T-cell (primary cell): Measurements from ENCODE around the gene PARP8. TPM values are rescaled to one million over a fixed set of nuclear protein-coding genes. Genes with fewer than 3 reads are reported as not detected.
A peak's percentile ranks its signal among the peaks of the same experiment; 100 is the strongest.

Experiments used
- ATAC-seq, 4 experiments: fragments of 200-7000 bp in 3 of 4; fragments of 150-1000 bp in 1 of 4; cut with Tn5 transposase; replicated peaks in 1 of 4; 1 replicate in 3 of 4; 2 replicates in 1 of 4; pipeline ENCODE4 v1.10.0; 2021; ENCODE audit warnings: moderate library complexity in 3 of 4, mild to moderate bottlenecking in 2 of 4, moderate number of reproducible peaks in 1 of 4
- CTCF ChIA-PET, 2 donors: fragments of 300-600 bp; sonication (Branson Sonifier 250); formaldehyde crosslinking; loops; one replicate each; lab custom pipeline; 2022; ENCODE audit warnings: antibody characterized with exemption in 2 of 2; lab: Charles Lee
- POLR2A ChIA-PET, 2 donors: fragments of 300-600 bp; sonication (Branson Sonifier 250); formaldehyde crosslinking; loops; one replicate each; lab custom pipeline; 2022; ENCODE audit warnings: antibody characterized with exemption in 2 of 2; lab: Charles Lee
- DNase-seq, 35 experiments: peaks; one replicate each; pipeline versions ENCODE4 v3.0.0 to v3.0.0-alpha.2; 2013 to 2023
- H3K27ac ChIP-seq: one replicate; pipeline ENCODE4 v1.5.1; 2013; ENCODE audit warnings: low read length
- H3K27me3 ChIP-seq, 2 experiments: replicated peaks in 1 of 2; 1 replicate in 1 of 2; 2 replicates in 1 of 2; pipeline versions ENCODE4 v1.6.1 to v1.7.0; 2013; ENCODE audit warnings: low read length in 1 of 2, mixed read lengths in 1 of 2; ENCODE audit not compliant: control insufficient read depth in 2 of 2, insufficient read depth in 2 of 2; ENCODE audit errors: extremely low read depth in 1 of 2
- H3K36me3 ChIP-seq, 2 donors: 1 replicate in 1 of 2; 2 replicates in 1 of 2; pipeline versions ENCODE4 v1.6.1 to v1.7.0; 2013; ENCODE audit warnings: low read length in 1 of 2; ENCODE audit not compliant: control insufficient read depth in 2 of 2, insufficient read depth in 1 of 2; ENCODE audit errors: extremely low read depth in 1 of 2
- H3K4me1 ChIP-seq, 2 experiments: 1 replicate in 1 of 2; 2 replicates in 1 of 2; pipeline versions ENCODE4 v1.6.1 to v1.7.0; 2013; ENCODE audit warnings: low read length in 2 of 2, mixed read lengths in 1 of 2; ENCODE audit not compliant: insufficient read depth in 2 of 2, control insufficient read depth in 1 of 2; ENCODE audit errors: extremely low read depth in 1 of 2
- H3K4me3 ChIP-seq, 2 donors: 1 replicate in 1 of 2; 2 replicates in 1 of 2; pipeline versions ENCODE4 v1.5.1 to v1.7.0; 2013; ENCODE audit warnings: mild to moderate bottlenecking in 2 of 2, low read length in 1 of 2, moderate library complexity in 1 of 2; ENCODE audit not compliant: control insufficient read depth in 1 of 2; ENCODE audit errors: extremely low read depth in 1 of 2
- H3K9me3 ChIP-seq: 2 replicates; pipeline ENCODE4 v1.7.0; 2013
- H3K27ac Mint-ChIP-seq, 2 donors: one replicate each; pipeline ENCODE4 v1.8.0; 2020 to 2021; ENCODE audit warnings: mild to moderate bottlenecking in 2 of 2, mixed read lengths in 2 of 2
- H3K27me3 Mint-ChIP-seq, 2 donors: one replicate each; pipeline ENCODE4 v1.8.0; 2021 to 2022; ENCODE audit warnings: mixed read lengths in 2 of 2
- H3K36me3 Mint-ChIP-seq: one replicate; pipeline ENCODE4 v1.8.0; 2021; ENCODE audit warnings: mixed read lengths
- H3K4me1 Mint-ChIP-seq, 3 donors: one replicate each; pipeline ENCODE4 v1.8.0; 2020 to 2022; ENCODE audit warnings: mixed read lengths in 3 of 3, mild to moderate bottlenecking in 1 of 3
- H3K4me3 Mint-ChIP-seq, 3 donors: one replicate each; pipeline ENCODE4 v1.8.0; 2020 to 2022; ENCODE audit warnings: mild to moderate bottlenecking in 3 of 3, mixed read lengths in 3 of 3, moderate library complexity in 3 of 3
- H3K9me3 Mint-ChIP-seq, 3 donors: one replicate each; pipeline ENCODE4 v1.8.0; 2020 to 2022; ENCODE audit warnings: mixed read lengths in 3 of 3
- WGBS: methylation state at CpG from one replicate; pipeline ENCODE4 v1.1.5; 2013; ENCODE audit warnings: missing lambda C conversion rate; ENCODE audit not compliant: insufficient coverage; 5-methylcytosine and 5-hydroxymethylcytosine counted together
- total RNA-seq, 35 experiments: library from RNA in 6 of 35; stranded (reverse) in 6 of 35; fragments of 120-200 nt in 1 of 35; gene quantifications; one replicate each; pipeline versions ENCODE4 v1.2.1 to v1.2.4 and lab custom pipeline; 2013 to 2026

Gene PARP8
- total RNA-seq, 5 donors from 2014 or later (not counting 1 experiment from before 2014, with no cell fraction given) = 92.8 to 252 (median 136) TPM

- H3K27ac Mint-ChIP-seq = peak overlapping the region in 1 of 2 donors; percentile 36
- POLR2A ChIA-PET = interaction anchor here (0.6 to 0.7 kb wide), 2 partner anchors 12 to 14 kb away, joined by 3 to 5 read pairs; no protein-coding TSS in a partner anchor
- no peak for DNase-seq
Observed at GRCh38 chr5:50730336-50730735, 63.9 kb downstream of the PARP8 start.

GRCh38 chr5:50730841-50731240 lies 64.4 kb downstream of the PARP8 start:
- 97% methylated on average over 3 of the region's 4 CpGs for WGBS
- Histone ChIP-seq H3K9me3 (no peaks in the 10 kb centered on the region), H3K27me3 (no peaks in the 10 kb centered on the region), H3K36me3 (peaks cover 0 to 4% of the 10 kb centered on the region in 2 donors), H3K4me3 (no peak overlapping the region), H3K27ac (no peak overlapping the region), H3K4me1 (peaks cover 2 to 7% of the 10 kb centered on the region in 2 experiments)
- Mint-ChIP-seq H3K4me3 (no peak overlapping the region), H3K36me3 (peaks cover 14% of the 10 kb centered on the region), H3K9me3 (no peaks in the 10 kb centered on the region), H3K27me3 (no peaks in the 10 kb centered on the region), H3K27ac (no peak overlapping the region), H3K4me1 (peaks cover 63 to 78% (median 76%) of the 10 kb centered on the region in 3 donors)
- ChIA-PET CTCF (interaction anchor here in 1 of 2 donors (1.5 kb wide), 1 partner anchor 12 kb away, joined by 4 read pairs; no protein-coding TSS in a partner anchor), POLR2A (interaction anchor here in 1 of 2 donors (0.6 kb wide), 1 partner anchor 14 kb away, joined by 5 read pairs; no protein-coding TSS in a partner anchor)
- no peak for ATAC-seq
- DNase-seq = no peak

More at GRCh38 chr5:50730336-50730735, 63.9 kb downstream of the PARP8 start:
- WGBS = no CpG with 5 or more reads among the region's 5 CpGs
- ATAC-seq = no peak
- Mint-ChIP-seq H3K9me3 (no peaks in the 10 kb centered on the region), H3K36me3 (peaks cover 11% of the 10 kb centered on the region), H3K4me3 (no peak overlapping the region), H3K27me3 (no peaks in the 10 kb centered on the region), H3K4me1 (peaks cover 63 to 78% (median 76%) of the 10 kb centered on the region in 3 donors)
- no peaks in the 10 kb centered on the region for H3K27me3 ChIP-seq
- CTCF ChIA-PET = interaction anchor here (1.2 to 1.5 kb wide), 2 partner anchors 11 to 12 kb away, joined by 4 to 5 read pairs; no protein-coding TSS in a partner anchor
- H3K27ac ChIP-seq = no peak overlapping the region
- no peaks in the 10 kb centered on the region for H3K9me3 ChIP-seq
- peaks cover 5 to 7% of the 10 kb centered on the region in 2 experiments for H3K4me1 ChIP-seq
- H3K36me3 ChIP-seq = peaks cover 0 to 4% of the 10 kb centered on the region in 2 donors
- H3K4me3 ChIP-seq = no peak overlapping the region

- Histone ChIP-seq H3K27me3 (no peaks in the 10 kb centered on the region), H3K27ac (no peak overlapping the region), H3K36me3 (peaks cover 0 to 4% of the 10 kb centered on the region in 2 donors), H3K4me1 (peaks cover 0 to 3% of the 10 kb centered on the region in 2 experiments), H3K9me3 (no peaks in the 10 kb centered on the region), H3K4me3 (no peak overlapping the region)
- CTCF ChIA-PET = interaction anchor here in 1 of 2 donors (1.0 kb wide), 1 partner anchor 27 kb away, joined by 4 read pairs; no protein-coding TSS in a partner anchor
- no peaks in the 10 kb centered on the region for H3K27me3 Mint-ChIP-seq
- no peaks in the 10 kb centered on the region for H3K9me3 Mint-ChIP-seq
- H3K4me3 Mint-ChIP-seq = no peak overlapping the region
- DNase-seq (no peak), ATAC-seq (no peak)
- peak overlapping the region in 1 of 2 donors; percentile 36 for H3K27ac Mint-ChIP-seq
- WGBS = no CpG with 5 or more reads among the region's 3 CpGs
- H3K36me3 Mint-ChIP-seq = peaks cover 14% of the 10 kb centered on the region
- peaks cover 55 to 71% (median 69%) of the 10 kb centered on the region in 3 donors for H3K4me1 Mint-ChIP-seq
- POLR2A ChIA-PET = no interaction called here
Observed at GRCh38 chr5:50733741-50734140, 67.3 kb downstream of the PARP8 start.

DNA sequence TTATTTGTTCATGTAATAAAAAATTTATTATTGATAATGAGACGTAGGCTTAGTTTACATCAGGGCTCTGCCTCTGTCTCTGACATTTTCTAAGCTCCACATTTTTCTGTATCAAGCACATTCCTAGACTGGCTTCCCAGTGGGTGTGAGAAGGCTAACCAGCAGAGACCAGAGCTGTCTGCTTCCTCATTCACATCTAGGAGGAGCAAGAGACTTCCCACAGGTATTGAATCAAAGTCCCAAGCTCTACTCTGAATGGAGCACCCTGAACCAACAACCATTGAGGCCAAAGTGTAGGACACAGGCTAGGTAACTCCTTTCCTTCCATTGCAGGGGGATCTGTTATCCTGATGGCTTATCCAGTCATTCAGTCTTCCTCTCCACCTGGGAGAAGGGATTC lies 72.4 kb downstream of the PARP8 start:
- peak overlapping the region; percentile 54 to 85 for H3K27ac Mint-ChIP-seq
- H3K9me3 Mint-ChIP-seq = peaks cover 0 to 4% (median 3%) of the 10 kb centered on the region in 3 donors

GRCh38 chr5:50740832-50741231 lies 74.4 kb downstream of the PARP8 start:
- DNase-seq = no peak
- Histone ChIP-seq H3K4me3 (no peak overlapping the region), H3K4me1 (peaks cover 21 to 30% of the 10 kb centered on the region in 2 experiments), H3K27me3 (no peaks in the 10 kb centered on the region), H3K36me3 (peaks cover 0 to 3% of the 10 kb centered on the region in 2 donors), H3K9me3 (no peaks in the 10 kb centered on the region), H3K27ac (peak overlapping the region; percentile 22)
- peak overlapping the region in 1 of 2 donors; percentile 39 for H3K27ac Mint-ChIP-seq
- ChIA-PET POLR2A (no interaction called here), CTCF (no interaction called here)
- peaks cover 0 to 4% (median 3%) of the 10 kb centered on the region in 3 donors for H3K9me3 Mint-ChIP-seq
- H3K4me3 Mint-ChIP-seq = no peak overlapping the region
- H3K36me3 Mint-ChIP-seq = peaks cover 8% of the 10 kb centered on the region
- H3K27me3 Mint-ChIP-seq = no peaks in the 10 kb centered on the region
- ATAC-seq = no peak
- peaks cover 65 to 68% (median 68%) of the 10 kb centered on the region in 3 donors for H3K4me1 Mint-ChIP-seq
- WGBS = no CpG with 5 or more reads among the region's 4 CpGs

More for the DNA sequence above, 72.4 kb downstream of the PARP8 start:
- no peaks in the 10 kb centered on the region for H3K9me3 ChIP-seq
- DNase-seq (no peak), ATAC-seq (no peak)
- H3K27ac ChIP-seq = no peak overlapping the region
- peaks cover 67 to 69% (median 67%) of the 10 kb centered on the region in 3 donors for H3K4me1 Mint-ChIP-seq
- no peaks in the 10 kb centered on the region for H3K27me3 Mint-ChIP-seq
- peaks cover 0 to 3% of the 10 kb centered on the region in 2 donors for H3K36me3 ChIP-seq
- ChIA-PET CTCF (interaction anchor here (0.7 to 2.2 kb wide), 4 partner anchors 13 to 18 kb away, joined by 3 to 5 read pairs (median 3); no protein-coding TSS in a partner anchor), POLR2A (interaction anchor here (0.6 to 1.3 kb wide), 5 partner anchors 28 to 304 kb away, joined by 3 to 5 read pairs (median 3); no protein-coding TSS in a partner anchor)
- no peak overlapping the region for H3K4me3 Mint-ChIP-seq
- H3K36me3 Mint-ChIP-seq = peaks cover 11% of the 10 kb centered on the region
- no peak overlapping the region for H3K4me3 ChIP-seq
- H3K4me1 ChIP-seq = peaks cover 14 to 17% of the 10 kb centered on the region in 2 experiments
- no peaks in the 10 kb centered on the region for H3K27me3 ChIP-seq
- no CpG with 5 or more reads among the region's 1 CpG for WGBS

GRCh38 chr5:50744776-50745175 lies 78.3 kb downstream of the PARP8 start:
- ChIA-PET CTCF (interaction anchor here in 1 of 2 donors (0.6 to 1.5 kb wide), 2 partner anchors 77 to 299 kb away, joined by 3 read pairs; no protein-coding TSS in a partner anchor), POLR2A (interaction anchor here (0.6 kb wide), 2 partner anchors 14 to 303 kb away, joined by 4 to 5 read pairs; no protein-coding TSS in a partner anchor)
- 0% methylated on average over 1 of the region's 2 CpGs for WGBS
- Mint-ChIP-seq H3K4me3 (peak overlapping the region; percentile 65 to 79 (median 73)), H3K27ac (peak overlapping the region; percentile 87 to 94), H3K27me3 (no peaks in the 10 kb centered on the region), H3K4me1 (peaks cover 76 to 84% (median 80%) of the 10 kb centered on the region in 3 donors), H3K36me3 (peaks cover 8% of the 10 kb centered on the region), H3K9me3 (peaks cover 0 to 4% (median 3%) of the 10 kb centered on the region in 3 donors)
- H3K4me1 ChIP-seq = peaks cover 24 to 41% of the 10 kb centered on the region in 2 experiments
- H3K27ac ChIP-seq = peak overlapping the region; percentile 79
- peak overlapping the region; percentile 25 to 36 for H3K4me3 ChIP-seq
- peak; percentile 48 to 63 (median 58) for ATAC-seq
- H3K9me3 ChIP-seq = no peaks in the 10 kb centered on the region
- peak in 1 of 35 experiments; percentile 49 for DNase-seq
- H3K36me3 ChIP-seq = no peaks in the 10 kb centered on the region
- no peaks in the 10 kb centered on the region for H3K27me3 ChIP-seq
